B cell (primary cell): Measurements from ENCODE around the gene ZNF827.

Source experiments
- EZH2 ChIP-seq: IDR thresholded peaks from 2 replicates; pipeline ENCODE4 v1.6.1; 2012; ENCODE audit warnings: borderline replicate concordance, low read depth, mild to moderate bottlenecking, moderate library complexity, low read length; ENCODE audit not compliant: insufficient read depth, poor library complexity, severe bottlenecking
- TF ChIP-seq, protein P1 (sequence below): fragments of 200-600 bp; IDR thresholded peaks from one replicate; pipeline ENCODE4 v1.8.0; 2022; ENCODE audit warnings: antibody characterized with exemption, mild to moderate bottlenecking

DNA sequence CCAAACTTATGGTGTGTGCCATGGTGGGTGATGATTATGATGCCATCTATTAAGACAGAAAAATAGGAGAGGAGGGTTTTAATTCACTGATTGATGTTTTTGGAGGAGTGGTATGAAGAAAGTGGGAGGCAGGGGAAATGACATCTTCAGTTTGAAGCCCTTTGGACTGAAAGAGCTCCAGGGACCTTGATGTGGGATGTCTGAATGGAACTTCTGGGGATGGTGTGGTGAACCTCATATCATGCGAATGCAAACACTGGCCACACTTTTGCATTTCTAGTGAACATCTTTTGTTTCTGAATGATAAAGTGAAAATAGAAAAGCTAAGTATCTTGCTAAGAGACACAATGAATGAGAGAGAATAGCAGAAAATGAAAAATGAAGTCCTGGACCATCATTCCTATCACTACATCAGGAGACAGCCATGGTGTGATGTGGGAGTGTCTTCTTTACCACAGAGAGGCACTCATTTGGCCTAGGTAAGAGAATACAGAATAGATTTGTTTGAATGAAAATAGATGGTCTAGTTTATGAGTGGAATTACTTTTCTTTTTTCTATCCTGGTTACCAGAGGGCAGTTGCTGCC, 123.5 kb downstream of the ZNF827 start:
- TF ChIP-seq EZH2: no peak
- TF ChIP-seq, protein P1, sequence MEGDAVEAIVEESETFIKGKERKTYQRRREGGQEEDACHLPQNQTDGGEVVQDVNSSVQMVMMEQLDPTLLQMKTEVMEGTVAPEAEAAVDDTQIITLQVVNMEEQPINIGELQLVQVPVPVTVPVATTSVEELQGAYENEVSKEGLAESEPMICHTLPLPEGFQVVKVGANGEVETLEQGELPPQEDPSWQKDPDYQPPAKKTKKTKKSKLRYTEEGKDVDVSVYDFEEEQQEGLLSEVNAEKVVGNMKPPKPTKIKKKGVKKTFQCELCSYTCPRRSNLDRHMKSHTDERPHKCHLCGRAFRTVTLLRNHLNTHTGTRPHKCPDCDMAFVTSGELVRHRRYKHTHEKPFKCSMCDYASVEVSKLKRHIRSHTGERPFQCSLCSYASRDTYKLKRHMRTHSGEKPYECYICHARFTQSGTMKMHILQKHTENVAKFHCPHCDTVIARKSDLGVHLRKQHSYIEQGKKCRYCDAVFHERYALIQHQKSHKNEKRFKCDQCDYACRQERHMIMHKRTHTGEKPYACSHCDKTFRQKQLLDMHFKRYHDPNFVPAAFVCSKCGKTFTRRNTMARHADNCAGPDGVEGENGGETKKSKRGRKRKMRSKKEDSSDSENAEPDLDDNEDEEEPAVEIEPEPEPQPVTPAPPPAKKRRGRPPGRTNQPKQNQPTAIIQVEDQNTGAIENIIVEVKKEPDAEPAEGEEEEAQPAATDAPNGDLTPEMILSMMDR: no peak
